Measurements from ENCODE around the gene TAGAP. TPM values are rescaled to one million over a fixed set of nuclear protein-coding genes. Genes with fewer than 3 reads are reported as not detected.
"Not testable (repeated sequence)": the region's sequence is repeated elsewhere in the genome, so short reads cannot be mapped to it uniquely, and the experiment has no call there.

Gene TAGAP
- total RNA-seq, 1 donor from 2014 or later, result 4.9 TPM

GRCh38 chr6:159010037-159010612 lies 34.7 kb downstream of the TAGAP start:
- not testable (repeated sequence) for DNase-seq (ENCODE audit: low spot score)

DNA sequence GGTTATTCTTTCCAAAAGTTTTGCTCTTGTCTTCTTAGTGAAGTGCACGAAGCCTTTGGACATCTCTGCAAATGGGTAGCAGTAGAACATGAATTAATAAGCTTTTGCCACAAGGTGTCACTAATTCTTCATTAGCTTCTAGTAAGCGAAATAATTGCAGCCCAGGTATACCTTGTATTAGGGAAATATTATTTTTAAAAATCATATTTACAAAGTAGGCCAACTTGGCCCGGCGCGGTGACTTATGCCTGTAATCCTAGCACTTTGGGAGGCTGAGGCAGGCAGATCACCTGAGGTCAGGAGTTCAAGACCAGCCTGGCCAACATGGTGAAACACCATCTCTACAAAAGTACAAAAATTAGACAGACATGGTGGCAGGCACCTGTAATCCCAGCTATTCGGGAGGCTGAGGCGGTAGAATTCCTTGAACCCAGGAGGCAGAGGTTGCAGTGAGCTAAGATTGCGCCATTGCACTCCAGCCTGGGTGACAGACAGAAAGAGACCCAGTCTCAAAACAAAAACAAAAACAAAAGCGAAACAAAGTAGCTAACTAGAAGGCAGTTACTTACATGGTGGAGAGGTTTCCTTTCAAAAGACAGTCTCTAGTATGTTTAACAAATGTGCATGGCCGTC lies 36.0 kb downstream of the TAGAP start:
- no peak for DNase-seq (ENCODE audit: low spot score)

GRCh38 chr6:159007510-159007909 lies 37.3 kb downstream of the TAGAP start:
- no peak for DNase-seq (ENCODE audit: low spot score)

DNA sequence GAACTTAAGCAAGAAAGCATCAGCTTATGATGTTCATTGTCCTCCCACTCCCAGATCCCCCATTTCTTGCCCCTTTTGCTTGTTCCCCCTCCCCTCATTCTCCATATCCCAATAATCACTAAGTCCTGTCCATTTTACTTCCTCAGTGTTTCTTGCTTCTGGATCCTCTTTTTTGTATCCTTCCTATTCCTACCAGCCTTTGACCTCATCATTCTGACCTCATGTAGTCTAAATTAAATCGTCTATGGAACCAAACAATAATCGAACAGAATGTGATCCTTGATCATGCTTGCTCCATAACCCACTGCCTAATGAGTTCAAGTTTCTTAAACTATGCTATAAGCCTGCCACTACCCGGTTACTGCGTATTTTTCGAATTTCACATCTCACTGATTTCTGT lies 39.4 kb downstream of the TAGAP start:
- DNase-seq (ENCODE audit: low spot score), result no peak

- DNase-seq (ENCODE audit: low spot score), result no peak
Observed at GRCh38 chr6:159004592-159004991, 40.2 kb downstream of the TAGAP start.

GRCh38 chr6:159002432-159003155 lies 42.2 kb downstream of the TAGAP start:
- no peak for DNase-seq (ENCODE audit: low spot score)

GRCh38 chr6:158999666-159000403 lies 45.0 kb downstream of the TAGAP start, which contains the start of gene RSPH3:
Gene RSPH3 (minus strand): TSS chr6:159000202. CDS start chr6:158999550, 652 bp downstream.
- peak; percentile 95 for DNase-seq (ENCODE audit: low spot score)

GRCh38 chr6:158999154-158999665 lies 45.6 kb downstream of the TAGAP start:
- no peak for DNase-seq (ENCODE audit: low spot score)

DNA sequence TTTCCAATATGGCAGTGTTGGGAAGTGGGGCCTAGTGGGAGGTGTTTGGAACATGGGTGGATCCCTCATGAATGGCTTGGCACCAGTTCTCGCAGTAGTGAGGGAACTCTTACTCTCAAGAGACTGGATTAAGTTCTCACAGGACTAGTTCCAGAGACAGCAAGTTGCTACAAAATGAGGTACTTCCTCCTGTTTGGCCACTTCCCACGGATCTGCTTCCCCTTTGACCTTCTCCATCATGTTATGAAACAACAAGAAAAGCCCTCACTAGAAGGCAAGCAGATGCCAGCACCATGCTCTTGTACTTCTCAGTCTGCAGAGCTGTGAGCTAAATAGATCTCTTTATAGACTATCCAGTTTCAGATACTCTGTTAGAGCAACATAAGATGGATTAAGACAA lies 47.9 kb downstream of the TAGAP start:
- no peak for DNase-seq (ENCODE audit: low spot score)

GRCh38 chr6:158993639-158994038 lies 51.2 kb downstream of the TAGAP start:
- no peak for DNase-seq (ENCODE audit: low spot score)

- no peak for DNase-seq (ENCODE audit: low spot score)
Observed at GRCh38 chr6:158991017-158991723, 53.6 kb downstream of the TAGAP start.

- DNase-seq (ENCODE audit: low spot score), result not testable (repeated sequence)
Observed at GRCh38 chr6:158989711-158990110, 55.1 kb downstream of the TAGAP start.

DNA sequence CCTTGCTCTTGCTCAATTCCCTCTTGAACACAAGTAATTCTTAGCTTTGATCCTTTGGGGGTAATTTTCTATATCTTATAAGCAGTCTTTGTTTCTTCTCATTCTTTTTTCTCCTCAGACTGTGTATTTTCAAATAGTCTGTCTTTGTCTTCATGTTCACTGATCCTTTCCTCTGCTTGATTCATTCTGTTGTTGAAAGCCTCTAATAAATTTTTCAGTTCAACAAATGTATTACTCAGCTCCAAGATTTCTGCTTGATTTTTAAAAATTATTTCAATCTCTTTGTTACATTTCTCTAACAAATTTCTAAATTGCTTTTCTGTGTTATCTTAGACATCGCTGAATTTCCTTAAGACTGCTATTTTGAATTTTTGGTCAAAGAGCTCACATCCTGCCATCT lies 56.3 kb downstream of the TAGAP start:
- no peak for DNase-seq (ENCODE audit: low spot score)

DNA sequence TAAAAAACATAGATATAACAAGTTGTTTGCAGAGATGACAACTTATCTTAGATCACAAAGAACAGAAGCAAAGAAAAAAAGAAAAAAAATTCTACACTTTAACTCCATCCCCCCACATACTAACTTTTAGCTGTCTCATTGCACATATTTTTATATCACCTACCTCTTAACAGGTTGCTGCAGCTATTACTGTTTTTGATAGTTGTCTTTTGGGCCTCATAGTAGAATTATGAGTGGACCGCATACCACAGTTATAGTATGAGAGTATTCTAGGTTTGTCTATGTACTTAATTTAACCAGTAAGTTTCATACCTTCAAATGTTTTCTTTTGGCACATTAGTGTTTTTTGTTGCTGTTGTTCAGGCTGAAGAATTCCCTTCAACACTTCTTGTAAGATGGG lies 57.1 kb downstream of the TAGAP start:
- DNase-seq (ENCODE audit: low spot score), result no peak

Other genes with a start within 250 kb of the TAGAP start
- 314 TPM for gene EZR, start 225.6 kb downstream of the TAGAP start, total RNA-seq
- gene RSPH3, start 44.8 kb downstream of the TAGAP start, total RNA-seq, result 15.0 TPM
- 0.26 TPM for gene FNDC1, start 124.4 kb upstream of the TAGAP start, total RNA-seq

All from ureter (tissue), 1 donor.